Astrocyte of the hippocampus (primary cell): ENCODE data around the gene MRS2.
"Not testable (repeated sequence)": the region's sequence is repeated elsewhere in the genome, so short reads cannot be mapped to it uniquely, and the experiment has no call there.

ENCODE experiments used
- DNase-seq: peaks from one replicate; pipeline ENCODE4 v3.0.0; 2011; ENCODE audit warnings: low read depth, low spot score

MRS2 gene

DNA sequence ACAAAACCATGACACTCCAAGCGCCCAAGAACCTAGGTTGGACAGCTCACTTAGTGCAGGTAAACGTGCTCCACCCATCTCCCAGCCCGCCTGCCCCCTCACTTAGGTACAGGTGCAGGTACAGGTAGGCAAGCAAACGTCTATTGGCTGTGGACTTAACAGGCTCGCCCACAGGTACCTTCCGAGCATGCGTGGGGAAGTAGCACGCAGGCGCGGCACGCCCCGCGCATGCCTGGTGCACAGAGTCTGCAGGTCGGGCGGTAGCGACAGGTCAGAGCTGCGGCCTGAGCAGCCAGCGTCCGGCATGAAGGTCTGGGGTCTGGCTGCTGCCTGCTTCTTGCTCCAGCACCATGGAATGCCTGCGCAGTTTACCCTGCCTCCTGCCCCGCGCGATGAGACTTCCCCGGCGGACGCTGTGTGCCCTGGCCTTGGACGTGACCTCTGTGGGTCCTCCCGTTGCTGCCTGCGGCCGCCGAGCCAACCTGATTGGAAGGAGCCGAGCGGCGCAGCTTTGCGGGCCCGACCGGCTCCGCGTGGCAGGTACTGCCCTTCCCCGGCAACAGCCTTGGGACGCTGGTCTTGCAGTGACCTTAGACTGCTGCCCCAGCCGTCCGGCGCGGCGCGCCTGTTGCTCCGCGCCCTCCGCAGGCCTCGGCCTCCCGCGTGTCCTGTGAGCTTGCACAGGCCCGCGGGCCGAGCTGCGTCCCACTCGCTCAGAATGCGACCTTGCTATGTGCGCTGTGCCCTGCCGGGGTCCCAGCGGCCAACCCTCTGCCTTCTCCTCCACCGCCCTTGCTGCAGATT, at the start of gene MRS2:
MRS2 (plus strand) TSS at position 240 of the 804 bp plus-strand sequence; CDS start at position 351, 111 bp downstream.
- peak; percentile 89 for DNase-seq

- no peak for DNase-seq
These were observed 48.9 kb upstream of the MRS2 start for GRCh38 chr6:24353861-24354260.

DNA sequence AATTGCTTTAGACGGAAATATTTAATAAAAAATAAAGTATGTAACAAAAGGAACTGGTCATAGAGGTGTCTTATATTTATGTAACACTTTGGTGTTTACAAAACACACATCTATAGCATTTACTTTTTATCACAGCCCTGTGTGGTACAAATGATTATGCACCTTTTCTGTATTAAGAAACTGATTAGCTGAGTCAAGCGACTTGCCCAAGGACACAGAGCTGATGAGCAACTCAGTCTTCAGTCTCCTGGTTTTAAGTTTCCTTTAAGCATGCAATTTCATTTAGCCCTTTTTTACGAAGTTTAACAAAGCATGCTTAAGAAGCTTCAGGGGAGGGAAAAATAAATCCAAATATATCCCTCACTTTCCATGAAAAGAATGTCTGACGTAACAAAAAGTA, 47.3 kb upstream of the MRS2 start:
- DNase-seq, result no peak

- DNase-seq, result no peak
These were observed 46.3 kb upstream of the MRS2 start for GRCh38 chr6:24356310-24356973.

- peak; percentile 18 for DNase-seq
These were observed 45.2 kb upstream of the MRS2 start, which contains the start of gene DCDC2 for GRCh38 chr6:24357336-24358218. DCDC2 (minus strand) TSS chr6:24358059; CDS start chr6:24357750, 309 bp downstream.

GRCh38 chr6:24358219-24358821, 44.4 kb upstream of the MRS2 start:
- DNase-seq, result no peak

- DNase-seq, result peak; percentile 88
These were observed 42.9 kb upstream of the MRS2 start for GRCh38 chr6:24359640-24360454.

- not testable (repeated sequence) for DNase-seq
These were observed 40.4 kb upstream of the MRS2 start for GRCh38 chr6:24362363-24362762.

GRCh38 chr6:24365103-24365633, 37.6 kb upstream of the MRS2 start:
- not testable (repeated sequence) for DNase-seq

DNA sequence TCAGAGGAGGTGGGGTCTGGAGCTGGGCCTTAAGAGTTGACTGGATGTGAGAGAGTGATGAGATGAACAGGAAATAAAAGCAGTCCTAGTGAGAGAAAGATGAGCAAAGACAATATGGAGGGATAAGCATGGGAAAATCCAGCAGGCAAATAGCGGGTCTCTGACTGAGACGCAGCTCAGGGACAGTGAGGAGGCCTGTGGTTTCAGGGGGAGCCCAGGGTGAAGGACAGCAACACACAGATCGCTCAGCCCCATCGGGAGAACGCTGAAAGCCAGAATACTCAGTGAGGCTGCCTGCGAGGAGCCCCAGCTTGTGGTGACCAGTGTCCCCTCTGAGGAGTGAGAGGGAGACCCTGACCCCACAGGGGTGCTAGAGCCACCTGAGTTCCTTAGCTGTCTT, 28.1 kb upstream of the MRS2 start:
- DNase-seq, result no peak

DNA sequence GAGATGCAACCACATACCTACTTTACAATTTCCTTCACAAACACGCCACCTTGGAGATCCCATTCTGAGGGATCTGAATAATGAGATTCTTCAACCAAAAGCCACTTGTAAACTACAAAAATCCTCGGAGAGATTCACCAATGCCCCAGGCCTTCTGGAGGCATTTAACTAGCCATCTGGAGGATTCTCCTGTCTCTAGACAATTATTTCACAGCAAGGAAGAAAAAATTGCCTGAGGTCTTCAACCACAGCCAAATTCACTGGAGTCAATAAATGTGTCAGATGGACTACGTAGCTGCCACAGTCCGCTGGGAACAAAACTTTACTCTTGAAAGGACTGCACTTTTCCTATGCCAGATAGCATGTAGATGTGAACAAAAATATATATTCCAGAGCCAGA, 25.9 kb upstream of the MRS2 start:
- DNase-seq, result no peak

- no peak for DNase-seq
These were observed 24.2 kb upstream of the MRS2 start for GRCh38 chr6:24378473-24379097.

DNA sequence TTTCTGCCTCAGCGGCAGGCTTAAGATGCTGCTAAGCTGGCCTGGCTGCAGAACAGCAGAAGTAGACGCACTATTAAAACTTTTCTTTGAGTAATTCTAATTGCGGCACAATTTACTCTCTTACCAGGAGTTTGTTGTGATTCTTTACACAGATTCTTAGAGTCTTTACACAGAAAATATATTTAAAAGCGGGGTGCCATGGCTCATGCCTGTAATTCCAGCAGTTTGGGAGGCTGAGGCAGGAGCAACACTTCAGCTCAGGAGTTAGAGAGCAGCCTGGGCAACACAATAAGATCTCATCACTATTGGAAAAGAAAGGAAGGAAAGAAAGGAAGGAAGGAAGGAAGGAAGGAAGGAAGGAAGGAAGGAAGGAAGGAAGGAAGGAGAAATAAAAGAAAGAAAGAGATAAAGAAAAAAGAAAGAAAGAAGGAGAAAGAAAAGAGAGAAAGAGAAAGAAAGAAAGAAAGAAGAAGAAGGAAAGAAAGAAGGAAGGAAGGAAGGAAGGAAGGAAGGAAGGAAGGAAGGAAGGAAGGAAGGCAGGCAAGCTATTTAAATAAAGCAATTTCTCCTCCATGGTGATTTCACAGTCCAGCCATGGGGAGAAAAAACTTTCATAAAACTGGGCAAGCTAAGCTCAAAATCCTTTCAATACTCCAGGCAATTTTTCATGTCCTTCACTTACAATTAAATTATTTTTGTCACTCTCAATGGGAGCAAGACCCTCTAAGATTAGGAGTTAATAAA, 21.1 kb upstream of the MRS2 start:
- DNase-seq, result no peak

DNA sequence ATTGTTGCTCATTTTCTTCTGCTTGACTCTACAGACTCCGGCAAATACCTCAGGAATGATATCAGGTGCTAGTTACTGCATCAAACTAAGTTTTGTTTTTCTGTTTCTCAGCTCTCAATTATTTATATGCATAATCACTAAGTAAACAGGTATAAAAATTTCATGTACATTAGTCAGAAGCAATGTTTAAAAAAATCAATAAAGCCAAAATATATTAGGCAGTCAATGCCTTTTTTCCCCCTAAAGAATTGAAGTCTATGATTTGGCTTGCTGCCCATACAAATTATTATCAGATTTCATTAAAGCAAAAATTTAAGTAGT, 20.6 kb upstream of the MRS2 start:
- DNase-seq, result no peak

DNA sequence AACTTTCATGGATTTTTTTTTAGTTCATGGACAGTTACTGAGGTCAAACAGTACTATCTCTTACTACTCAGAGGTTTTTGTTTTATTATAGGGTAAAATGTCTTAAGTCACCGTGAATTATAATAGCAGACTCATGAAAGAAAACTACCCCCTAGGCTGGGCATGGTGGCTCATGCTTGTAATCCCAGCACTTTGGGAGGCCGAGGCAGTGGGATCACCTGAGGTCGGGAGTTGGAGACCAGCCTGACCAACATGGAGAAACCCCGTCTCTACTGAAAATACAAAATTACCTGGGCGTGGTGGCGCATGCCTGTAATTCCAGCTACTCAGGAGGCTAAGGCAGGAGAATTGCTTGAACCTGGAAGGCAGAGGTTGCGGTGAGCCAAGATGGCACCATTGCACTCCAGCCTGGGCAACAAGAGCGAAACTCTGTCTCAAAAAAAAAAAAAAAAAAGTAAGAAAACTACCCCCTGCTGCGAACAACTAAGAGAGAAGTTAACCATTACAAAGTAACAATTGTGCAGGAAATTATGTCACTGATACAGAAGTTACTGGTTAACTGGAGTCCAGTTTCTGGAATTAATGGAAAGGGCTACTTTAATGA, 19.7 kb upstream of the MRS2 start:
- not testable (repeated sequence) for DNase-seq

GRCh38 chr6:24384369-24385130, 18.2 kb upstream of the MRS2 start:
- DNase-seq, result not testable (repeated sequence)

DNA sequence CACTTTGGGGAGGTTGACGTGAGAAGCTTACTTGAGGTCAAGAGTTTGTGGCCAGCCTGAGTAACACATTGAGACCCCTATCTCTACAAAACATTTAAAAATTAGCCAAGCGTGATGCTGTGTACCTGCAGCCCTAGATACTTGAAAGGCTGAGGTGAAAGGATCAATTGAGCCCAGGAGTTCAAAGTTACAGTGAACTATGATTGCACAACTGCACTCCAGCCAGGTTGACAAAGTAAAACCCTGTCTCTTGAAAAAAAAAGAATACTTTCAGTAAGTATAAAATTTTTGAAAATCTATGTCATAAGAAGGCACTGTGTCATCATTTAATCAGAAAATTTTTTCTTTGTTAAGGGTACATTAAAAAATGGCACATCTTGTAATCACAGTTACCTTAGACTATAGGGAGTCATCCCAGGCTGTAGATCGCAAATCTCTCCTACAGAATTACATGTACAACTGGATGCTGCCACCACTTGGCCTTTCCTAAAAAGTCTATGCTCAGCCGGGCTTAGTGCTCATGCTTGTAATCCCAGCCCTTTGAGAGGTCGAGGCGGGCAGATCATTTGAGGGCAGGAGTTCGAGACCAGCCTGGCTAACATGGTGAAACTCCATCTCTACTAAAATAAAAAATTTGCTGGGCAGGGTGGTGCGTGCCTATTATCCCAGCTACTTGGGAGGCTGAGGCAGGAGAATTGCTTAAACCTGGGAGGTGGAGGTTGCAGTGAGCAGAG, 17.0 kb upstream of the MRS2 start:
- no peak for DNase-seq

DNA sequence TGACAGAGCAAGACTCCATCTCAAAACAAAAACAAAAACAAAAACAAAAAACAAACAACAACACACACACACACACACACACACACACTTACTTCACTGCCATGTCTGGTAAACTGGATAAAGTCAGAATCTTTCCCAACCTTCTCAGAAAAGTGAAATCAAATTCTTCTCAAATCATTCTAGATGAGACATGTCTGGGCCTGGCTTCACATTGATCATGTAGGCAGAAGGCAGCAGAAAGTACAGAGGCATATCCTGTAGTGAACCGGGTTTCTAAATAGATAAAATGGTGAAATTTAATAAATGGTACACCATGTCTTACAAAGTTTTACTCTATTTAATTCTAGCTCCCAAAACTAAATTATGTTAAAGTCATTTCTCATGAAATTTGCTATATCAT, 14.9 kb upstream of the MRS2 start:
- no peak for DNase-seq
